HG02610 (cell line): ENCODE results near the gene NMU.
A peak's percentile ranks its signal among the peaks of the same experiment; 100 is the strongest.
"Not testable (repeated sequence)": the region's sequence is repeated elsewhere in the genome, so short reads cannot be mapped to it uniquely, and the experiment has no call there.

Source experiments
- ATAC-seq: cut with Tn5 transposase; IDR thresholded peaks from one replicate; pipeline ENCODE4 v1.9.1; 2021; ENCODE audit warnings: mild to moderate bottlenecking, moderate library complexity; ENCODE audit not compliant: unreplicated experiment

Gene NMU

DNA sequence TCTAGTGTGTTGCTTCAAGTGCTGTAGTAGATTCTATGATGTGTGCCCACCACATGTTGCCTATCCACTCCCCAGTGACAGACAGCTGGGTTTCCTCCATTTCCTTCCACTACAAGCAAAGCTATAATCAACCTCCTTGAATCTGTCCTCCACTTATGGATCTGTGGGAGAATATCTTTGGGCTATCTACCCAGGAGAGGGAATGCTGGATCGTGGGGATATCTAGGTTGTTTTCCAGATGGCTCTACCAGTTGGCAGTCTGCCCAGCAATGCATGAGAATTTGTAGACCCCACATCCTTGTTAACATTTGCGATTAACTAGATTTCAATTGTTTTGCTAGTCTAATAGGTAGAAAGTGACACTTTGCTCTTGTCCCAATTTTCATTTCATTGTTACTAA lies 10.3 kb downstream of the NMU start:
- no peak for ATAC-seq

DNA sequence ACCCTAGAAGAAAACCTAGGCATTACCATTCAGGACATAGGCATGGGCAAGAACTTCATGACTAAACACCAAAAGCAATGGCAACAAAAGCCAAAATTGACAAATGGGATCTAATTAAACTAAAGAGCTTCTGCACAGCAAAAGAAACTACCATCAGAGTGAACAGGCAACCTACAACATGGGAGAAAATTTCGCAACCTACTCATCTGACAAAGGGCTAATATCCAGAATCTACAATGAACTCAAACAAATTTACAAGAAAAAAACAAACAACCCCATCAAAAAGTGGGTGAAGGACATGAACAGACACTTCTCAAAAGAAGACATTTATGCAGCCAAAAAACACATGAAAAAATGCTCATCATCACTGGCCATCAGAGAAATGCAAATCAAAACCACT lies 12.0 kb downstream of the NMU start:
- ATAC-seq, result not testable (repeated sequence)

DNA sequence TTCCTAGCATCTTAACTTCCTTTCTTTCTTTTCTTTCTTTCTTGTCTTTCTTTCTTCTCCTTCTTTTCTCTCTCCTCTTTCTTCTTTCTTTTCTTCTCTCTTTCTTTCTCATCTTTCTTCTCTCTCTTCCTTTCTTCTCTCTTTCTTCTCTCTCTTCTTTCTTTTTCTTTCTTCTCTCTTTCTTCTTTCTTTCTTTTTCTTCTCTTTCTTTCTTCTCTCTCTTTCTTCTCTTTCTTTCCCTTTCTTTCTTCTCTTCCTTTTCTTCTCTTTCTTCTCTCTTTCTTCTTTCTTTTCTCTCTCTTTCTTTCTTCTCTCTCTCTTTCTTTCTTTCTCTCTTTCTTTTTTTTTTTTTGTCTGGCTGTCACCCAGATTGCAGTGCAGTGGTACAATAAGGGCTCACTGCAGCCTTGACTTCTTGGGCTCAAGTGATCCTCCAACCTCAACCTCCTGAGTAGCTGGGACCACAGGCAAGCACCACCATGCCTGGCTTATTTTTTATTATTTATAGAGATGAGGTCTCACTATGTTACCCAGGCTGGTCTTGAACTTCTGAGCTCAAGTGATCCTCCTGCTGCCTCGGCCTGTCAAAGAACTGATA lies 17.5 kb downstream of the NMU start:
- no peak for ATAC-seq

DNA sequence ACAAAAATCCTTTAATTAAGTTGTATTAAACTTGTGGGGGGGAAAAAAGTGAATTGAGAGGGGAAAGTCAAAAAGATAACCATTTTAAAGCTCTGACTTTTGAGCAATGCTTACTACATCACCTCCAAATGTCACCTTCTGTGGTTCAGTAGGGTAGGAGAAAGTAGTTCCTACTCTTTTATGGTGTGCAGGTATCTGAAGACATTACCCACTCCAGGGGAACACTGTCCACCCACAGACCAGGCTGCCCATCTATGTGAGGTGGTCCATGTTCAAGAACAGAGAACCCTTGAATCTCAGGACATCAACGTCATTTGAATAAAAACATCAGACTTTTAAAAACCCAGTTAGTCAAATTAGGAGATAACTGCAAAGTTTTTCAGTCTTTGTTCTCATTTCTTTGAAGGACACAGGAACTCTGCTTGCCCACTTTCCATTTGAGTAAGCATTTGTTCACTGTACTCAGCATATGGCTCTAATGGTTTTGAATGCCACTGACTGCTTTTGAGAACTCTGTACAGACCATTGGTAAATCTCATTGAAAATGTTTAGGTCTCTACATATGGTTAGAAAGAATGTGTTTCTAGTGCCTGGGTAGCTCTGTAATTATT lies 18.4 kb downstream of the NMU start:
- ATAC-seq, result peak; percentile 99

DNA sequence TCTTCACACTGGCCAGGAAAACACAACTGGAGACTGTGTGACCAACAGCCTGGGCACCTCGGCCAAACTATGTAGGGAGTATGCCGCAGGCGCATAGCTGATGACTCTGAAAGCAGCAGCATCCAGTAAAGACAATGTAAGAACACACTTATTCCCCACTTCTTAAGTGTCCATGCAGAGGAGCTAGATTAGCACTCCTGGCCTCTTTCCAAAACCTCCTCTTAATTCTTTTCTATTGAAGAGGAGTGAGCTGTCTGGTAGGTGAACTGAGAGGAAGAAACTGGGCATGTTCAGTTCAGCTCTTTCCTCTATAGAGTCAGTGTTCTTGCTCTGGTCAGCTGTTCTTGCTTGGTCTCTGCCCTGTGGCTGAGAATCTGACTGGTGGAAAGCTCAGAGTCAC lies 21.1 kb downstream of the NMU start:
- ATAC-seq, result no peak

DNA sequence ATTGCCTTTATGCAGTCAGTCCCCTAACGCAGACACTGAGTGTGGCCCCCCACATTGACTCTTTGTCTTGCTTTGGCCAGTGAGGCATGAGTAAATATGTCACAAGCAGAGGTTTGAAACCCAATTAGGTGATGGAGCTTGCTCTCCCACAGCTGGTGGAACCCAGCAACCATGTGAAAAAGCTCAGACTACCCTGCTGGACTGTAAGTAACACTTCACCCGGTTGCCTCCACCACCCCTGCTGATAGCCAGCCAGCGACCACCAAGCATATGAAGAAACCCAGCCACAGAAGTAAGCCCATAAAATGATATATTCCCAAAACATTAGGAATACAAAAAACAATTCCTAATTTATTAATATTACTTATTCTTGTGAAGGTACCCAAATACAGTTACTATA lies 22.5 kb downstream of the NMU start:
- no peak for ATAC-seq

DNA sequence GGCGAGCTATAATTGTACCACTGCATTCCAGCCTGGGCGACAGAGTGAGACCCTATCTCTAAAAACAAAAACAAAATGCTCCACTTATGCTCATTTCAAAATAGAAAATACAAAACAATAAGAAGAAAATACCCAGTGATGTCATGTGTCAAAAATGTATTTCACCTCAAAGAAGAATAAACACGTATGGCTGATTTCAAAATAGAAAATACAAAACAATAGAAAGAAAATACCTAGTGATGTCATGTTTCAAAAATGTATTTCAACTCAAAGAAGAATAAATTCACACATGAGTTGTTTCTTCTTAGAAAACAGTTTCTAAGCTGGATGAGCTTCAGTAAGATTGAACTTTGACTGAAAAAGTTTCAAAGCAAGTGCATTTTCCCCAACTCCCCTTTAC lies 23.8 kb downstream of the NMU start:
- no peak for ATAC-seq

DNA sequence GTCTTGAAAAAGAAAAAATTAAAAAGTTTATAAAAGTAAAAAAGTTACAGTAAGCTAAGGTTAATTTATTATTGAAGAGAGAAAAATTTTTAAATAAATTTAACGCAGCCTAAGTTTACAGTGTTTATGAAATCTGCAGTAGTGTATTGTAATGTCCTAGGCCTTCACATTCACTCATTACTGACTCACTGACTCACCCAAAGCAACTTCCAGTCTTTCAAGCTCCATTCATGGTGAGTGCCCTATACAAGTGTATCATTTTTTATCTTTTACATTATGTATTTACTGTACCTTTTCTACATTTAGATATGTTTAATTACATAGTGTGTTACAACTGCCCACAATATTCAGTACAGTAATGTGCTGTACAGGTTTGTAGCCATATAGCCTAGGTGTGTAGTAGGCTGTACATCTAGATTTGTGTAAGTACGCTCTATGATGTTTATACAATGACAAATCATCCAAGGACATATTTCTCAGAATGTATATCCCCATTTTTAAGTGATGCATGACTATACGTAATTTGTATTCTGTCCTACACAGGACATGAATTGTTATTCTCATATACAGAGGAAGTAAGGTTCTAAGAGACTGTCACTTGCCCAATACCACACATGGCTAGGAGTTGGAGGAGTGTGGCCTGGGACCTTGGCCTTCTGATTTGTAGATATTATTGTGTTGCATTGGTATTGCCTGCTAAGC lies 24.6 kb downstream of the NMU start:
- ATAC-seq, result no peak

DNA sequence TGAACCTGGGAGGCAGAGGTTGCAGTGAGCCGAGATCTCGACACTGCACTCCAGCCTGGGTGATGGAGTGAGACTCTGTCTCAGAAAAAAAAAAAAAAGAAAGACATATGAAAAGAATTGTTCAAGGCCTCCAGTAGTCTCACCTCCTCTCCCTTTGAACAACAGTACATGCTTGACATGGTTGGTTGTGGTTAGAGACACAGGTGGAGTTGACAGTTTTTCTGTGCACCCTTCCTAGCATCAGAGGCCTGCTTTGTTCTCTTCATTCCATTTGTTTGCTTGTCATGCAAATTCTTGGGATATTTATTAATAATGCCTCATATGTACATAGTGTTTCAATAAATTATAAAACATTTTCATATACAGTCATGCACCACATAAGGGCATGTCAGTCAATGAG lies 25.7 kb downstream of the NMU start:
- ATAC-seq, result no peak

DNA sequence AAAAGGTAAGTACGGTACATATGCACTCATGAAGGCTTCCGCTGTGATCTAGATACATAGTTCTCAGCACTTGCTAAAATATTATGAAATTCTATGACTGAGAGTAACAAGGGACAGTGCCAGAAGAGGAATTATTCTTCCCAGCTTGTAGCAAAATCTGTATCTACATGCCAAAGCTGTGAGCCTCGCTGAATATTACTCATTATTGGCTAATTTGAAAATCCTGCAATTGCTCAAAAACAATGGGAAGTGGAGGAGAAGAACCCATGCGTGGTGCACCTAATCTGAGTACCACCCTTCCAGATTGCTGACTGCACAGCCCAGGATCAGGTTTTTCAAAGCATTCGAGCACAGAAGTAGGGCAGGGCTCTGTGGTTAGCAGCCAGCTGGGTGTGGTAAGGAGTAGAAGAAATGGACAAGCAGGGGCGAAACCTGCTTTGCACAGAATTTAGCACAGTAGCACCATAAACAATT lies 26.7 kb downstream of the NMU start:
- no peak for ATAC-seq

DNA sequence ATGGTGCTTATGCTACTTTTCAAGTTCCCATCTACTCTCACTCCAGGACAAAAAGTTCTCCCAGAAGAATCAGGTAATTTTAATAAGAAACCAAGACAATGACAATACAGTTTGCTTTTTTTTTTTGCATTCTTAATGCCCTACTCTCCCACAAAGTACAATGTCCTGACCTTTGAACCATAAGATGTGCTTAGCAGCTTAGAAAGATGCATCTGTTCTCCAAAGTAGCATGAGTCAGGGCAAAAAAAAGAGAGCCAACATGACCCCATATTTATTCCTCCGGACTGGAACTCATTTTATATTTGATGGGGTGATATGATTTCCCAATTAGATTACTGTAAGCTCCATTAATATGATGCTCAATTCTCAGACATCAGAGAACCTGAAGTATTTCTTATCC lies 27.5 kb downstream of the NMU start:
- no peak for ATAC-seq

DNA sequence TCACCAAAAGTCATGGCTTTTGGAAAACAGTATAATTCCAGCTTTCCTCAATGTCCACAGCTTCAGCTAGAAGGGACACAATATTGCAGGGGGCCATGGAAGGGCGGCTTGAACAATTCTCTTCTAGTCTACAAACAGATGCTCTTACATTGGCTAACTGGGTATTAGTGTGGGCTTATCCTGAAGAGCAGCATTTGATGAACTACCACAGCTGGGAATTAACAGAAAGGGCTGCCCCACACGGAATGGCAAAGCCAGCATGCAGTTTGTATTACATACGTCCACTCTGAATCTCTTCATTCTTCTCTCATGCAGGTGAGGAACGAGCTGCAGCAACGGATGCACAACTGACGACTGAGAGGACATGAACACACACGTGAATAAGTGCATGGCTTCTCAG lies 31.1 kb downstream of the NMU start:
- no peak for ATAC-seq

DNA sequence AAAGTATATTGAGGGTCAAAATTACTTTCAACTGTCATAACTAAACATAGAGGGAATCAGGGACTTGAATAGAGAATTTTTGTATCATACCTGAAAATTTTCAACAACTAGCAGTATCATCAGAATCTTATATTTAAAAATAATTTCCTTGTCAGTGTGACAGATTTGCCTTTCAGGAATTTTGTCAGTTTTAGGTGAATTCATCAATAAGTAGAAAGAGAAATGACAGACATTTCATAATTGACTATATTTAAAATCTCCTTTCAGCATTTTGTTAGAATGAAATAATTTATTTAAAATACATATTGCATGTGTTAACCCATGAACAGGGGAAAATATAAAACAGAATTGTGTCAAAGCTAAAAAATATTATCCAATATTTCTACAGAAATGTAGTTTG lies 35.5 kb downstream of the NMU start:
- no peak for ATAC-seq

DNA sequence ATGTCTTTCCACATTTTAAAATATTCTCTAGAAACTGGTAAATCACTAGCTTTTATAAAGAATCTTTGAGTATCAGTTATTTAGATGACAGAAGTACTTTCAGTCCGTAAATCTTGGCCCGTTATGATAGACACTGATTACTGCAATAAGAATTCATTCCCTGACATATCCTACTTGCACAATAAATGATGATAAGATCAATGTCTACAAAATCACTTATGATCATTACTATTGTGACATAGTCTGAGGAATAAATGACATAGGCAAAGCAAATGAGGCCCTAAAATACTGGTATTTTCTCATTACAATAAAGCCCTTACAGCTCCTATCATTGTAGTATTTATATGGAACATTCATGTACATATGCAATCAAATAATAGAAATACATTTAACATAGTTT lies 37.5 kb downstream of the NMU start:
- ATAC-seq, result no peak

DNA sequence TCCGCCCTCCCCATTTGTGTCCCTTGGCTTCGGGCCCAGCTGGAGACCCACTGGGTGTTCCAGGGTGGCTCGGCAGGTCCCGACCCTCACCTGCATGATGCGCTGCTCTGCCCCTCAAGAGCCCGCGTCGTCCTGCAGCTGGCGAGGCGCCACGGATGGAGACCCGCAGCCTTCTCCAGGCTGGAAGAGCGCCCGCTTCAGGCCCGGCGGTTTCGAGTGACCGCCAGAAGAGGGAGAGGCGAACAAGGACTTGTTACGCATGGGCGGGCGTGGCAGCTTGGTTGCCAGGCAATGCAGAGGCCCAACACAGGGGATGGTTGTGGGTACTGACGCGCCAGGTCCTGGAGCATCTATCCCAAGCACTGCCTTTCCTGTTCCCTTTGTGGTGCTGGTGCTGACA lies 44.1 kb downstream of the NMU start, which contains the start of gene PDCL2:
Gene PDCL2 (minus strand): TSS at position 232 of the 400 bp plus-strand sequence. CDS start 136 bp downstream, at position 96.
- ATAC-seq, result no peak

DNA sequence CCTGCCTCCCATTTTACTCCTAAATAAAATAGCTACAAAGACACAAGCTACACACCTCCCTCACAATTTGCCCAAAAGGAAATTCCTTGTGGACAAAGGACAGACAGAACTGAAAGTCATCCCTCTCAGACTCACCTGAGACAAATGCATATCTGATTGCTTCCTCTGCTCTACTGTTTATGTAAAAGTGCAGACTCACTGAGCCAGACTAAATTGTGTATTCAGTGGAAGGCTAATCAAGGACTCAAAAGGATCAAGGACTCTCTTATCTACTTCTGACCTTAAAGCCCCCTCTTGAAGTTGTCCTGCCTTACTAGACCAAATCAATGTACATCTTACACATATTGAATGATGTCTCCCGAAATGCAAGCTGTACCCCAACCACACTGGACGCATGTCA lies 47.9 kb downstream of the NMU start:
- ATAC-seq, result no peak

DNA sequence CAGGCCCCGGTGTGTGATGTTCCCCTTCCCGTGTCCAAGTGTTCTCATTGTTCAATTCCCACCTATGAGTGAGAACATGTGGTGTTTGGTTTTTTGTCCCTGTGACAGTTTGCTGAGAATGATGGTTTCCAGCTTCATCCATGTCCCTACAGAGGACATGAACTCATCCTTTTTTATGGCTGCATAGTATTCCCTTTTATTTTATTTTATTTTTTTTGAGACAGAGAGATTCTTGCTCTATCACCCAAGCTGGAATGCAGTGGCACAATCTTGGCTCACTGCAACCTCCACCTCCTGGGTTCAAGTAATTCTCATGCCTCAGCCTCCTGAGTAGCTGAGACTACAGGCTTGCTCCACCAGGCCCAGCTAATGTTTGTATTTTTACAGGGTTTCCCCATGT lies 53.3 kb downstream of the NMU start:
- not testable (repeated sequence) for ATAC-seq

DNA sequence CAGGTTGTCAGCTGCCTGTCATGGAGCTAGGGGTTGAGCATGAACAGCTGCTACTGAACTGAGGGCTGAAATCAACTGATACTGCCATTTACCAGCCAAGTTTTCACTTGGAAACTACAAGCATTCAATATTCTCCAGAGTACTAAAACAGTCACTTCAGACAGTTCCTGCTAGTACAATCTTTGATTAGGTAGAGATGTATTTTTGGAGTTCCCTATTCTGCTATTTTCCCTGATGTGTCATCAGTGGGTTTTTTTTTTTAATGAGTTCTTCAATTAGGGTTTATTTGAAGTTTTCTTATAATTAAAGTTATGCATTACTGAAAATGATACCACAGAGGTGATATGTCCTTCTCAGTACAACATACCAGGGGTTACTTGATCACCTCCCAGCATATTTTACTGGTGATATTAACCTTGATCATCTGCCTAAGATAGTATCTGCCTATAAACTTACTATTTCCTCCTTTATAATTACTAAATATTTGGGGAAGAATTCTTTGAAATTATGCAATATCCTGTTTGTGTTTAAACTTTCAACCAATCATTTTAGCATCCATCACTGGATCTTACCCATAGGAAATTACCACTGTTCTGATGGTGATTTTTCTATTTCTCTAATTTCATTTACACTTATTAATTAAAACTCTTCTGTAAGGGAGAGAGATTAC lies 57.6 kb downstream of the NMU start:
- ATAC-seq, result no peak

DNA sequence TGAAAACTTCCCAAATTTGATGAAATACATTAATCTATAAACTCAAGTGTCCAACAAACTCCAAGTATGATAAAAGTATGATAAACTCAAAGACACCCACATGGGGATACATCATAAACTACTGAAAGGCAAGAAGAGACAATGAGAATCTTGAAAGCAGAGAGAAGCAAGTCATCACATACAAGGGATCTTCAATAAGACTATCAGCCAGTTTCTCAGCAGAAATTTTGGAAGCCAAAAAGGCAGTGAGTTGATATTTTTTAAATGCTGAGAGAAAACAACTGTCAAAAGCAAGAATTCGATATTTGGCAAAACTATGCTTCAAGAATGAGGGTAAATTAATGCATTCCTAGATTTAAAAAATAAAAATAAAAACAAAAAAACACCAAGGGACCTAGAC lies 60.6 kb downstream of the NMU start:
- ATAC-seq, result no peak

DNA sequence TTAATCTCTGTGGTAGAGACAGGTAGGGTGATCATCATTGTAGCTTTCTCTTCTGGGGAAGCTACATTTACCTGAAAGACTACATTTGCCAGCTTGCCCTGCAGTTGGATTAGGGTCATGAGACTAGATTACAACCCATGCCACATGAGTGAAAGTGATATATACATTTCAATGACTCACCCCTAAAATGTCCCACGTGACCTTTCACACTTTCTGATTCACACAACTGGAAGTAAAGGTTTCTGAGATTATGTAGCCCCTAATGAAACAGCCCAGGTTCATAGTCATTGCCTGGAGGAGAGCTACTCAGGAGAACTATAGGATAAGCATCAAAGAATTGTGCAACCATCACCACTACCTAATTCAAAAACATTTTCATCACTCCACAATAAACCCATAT lies 61.8 kb downstream of the NMU start:
- ATAC-seq, result no peak

DNA sequence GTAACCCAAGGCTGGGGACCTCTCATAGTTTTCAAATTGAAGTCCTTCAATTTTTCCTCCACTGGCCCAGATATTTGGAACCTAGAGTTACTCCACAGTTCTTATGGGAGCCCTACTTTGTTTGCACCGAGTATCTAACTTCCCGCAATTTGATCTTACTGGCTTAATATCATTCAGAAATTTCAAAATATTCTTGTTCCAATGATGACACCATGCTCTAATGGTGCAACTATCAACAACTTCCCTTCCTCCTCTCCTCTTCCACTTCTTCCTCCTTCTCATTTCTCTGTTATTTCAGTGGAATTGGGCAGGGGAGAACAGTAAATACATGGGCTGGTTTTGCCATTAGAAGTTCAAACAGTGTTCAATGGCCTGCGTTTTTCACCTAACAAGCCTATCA lies 64.3 kb downstream of the NMU start:
- ATAC-seq, result no peak
